ENCODE data around the gene ANKRD34A. TPM values are rescaled to one million over a fixed set of nuclear protein-coding genes. Genes with fewer than 3 reads are reported as not detected.

ANKRD34A gene
- total and polyA plus RNA-seq, 2 of the 13 experiments (the other 11 are each of a cell fraction or from before 2014, with no cell fraction given) = 0.05 to 0.07 TPM

GRCh38 chr1:145927063-145927886 is 37.1 kb downstream of the ANKRD34A start, which contains the start of gene RBM8A (continued):
- TF ChIP-seq ZBED4 (CRISPR knock-in tag; IDR thresholded peaks at IDR 0.05; ENCODE audit: borderline replicate concordance) (no peak), SIX4 (CRISPR knock-in tag; IDR thresholded peaks at IDR 0.05) (0 out of 2 replicates have a peak, but pooled peaks have one; percentile 1), CBX2 (IDR thresholded peaks at IDR 0.05; ENCODE audit: low read depth, low read length) (no peak), CBX2 (CRISPR knock-in tag; IDR thresholded peaks at IDR 0.05; ENCODE audit: low read depth) (no peak), ZSCAN12 (CRISPR knock-in tag; IDR thresholded peaks at IDR 0.05) (no peak), TGIF2 (CRISPR knock-in tag; IDR thresholded peaks at IDR 0.05) (0 out of 2 replicates have a peak, but pooled peaks have one; percentile 23), ZNF441 (CRISPR knock-in tag; IDR thresholded peaks at IDR 0.05; ENCODE audit: borderline replicate concordance) (peak; percentile 73; the same call in 1 of the 2 replicates), ZNF777 (CRISPR knock-in tag; IDR thresholded peaks at IDR 0.05) (peak; percentile 35; the same call in 1 of the 2 replicates), ZNF263 (CRISPR knock-in tag; IDR thresholded peaks at IDR 0.05) (no peak), ZFP1 (CRISPR knock-in tag; IDR thresholded peaks at IDR 0.05) (no peak), PBX2 (CRISPR knock-in tag; IDR thresholded peaks at IDR 0.05) (no peak; the same call in 1 of the 2 replicates), GABPA (IDR thresholded peaks at IDR 0.05; ENCODE audit: low read depth, low read length) (peak; percentile 58), GABPA (CRISPR knock-in tag; IDR thresholded peaks at IDR 0.05; ENCODE audit: low read depth) (peak; percentile 93), ZNF451 (CRISPR knock-in tag; IDR thresholded peaks at IDR 0.05) (no peak), ONECUT2 (CRISPR knock-in tag; IDR thresholded peaks at IDR 0.05) (no peak), HMGXB3 (CRISPR knock-in tag; IDR thresholded peaks at IDR 0.05; ENCODE audit: borderline replicate concordance) (0 out of 2 replicates have a peak, but pooled peaks have one; percentile 73), HNRNPK (IDR thresholded peaks at IDR 0.05; ENCODE audit: low read depth, low read length, poor library complexity, severe bottlenecking) (no peak), ZNF446 (CRISPR knock-in tag; IDR thresholded peaks at IDR 0.05) (no peak), GTF2F1 (IDR thresholded peaks at IDR 0.05; ENCODE audit: low read length) (no peak), SETDB1 (CRISPR knock-in tag; IDR thresholded peaks at IDR 0.05; ENCODE audit: borderline replicate concordance) (no peak), PITX1 (CRISPR knock-in tag; IDR thresholded peaks at IDR 0.05) (peak; percentile 98), SOX5 (CRISPR knock-in tag; IDR thresholded peaks at IDR 0.05; ENCODE audit: borderline replicate concordance) (peak; percentile 31; the same call in 1 of the 2 replicates)
